GM03348 (cell line): ENCODE data around the gene PAQR4.

Experiments
- DNase-seq: peaks from one replicate; pipeline ENCODE4 v3.0.0; 2012; ENCODE audit warnings: low spot score

Gene PAQR4

GRCh38 chr16:3007957-3008689 is 39.0 kb downstream of the PAQR4 start:
- DNase-seq, result no peak

GRCh38 chr16:3008690-3009037 is 39.5 kb downstream of the PAQR4 start:
- no peak for DNase-seq

- no peak for DNase-seq
Measured at GRCh38 chr16:3009568-3010390, 40.6 kb downstream of the PAQR4 start.

GRCh38 chr16:3010510-3010909 is 41.4 kb downstream of the PAQR4 start:
- no peak for DNase-seq

GRCh38 chr16:3012246-3012645 is 43.1 kb downstream of the PAQR4 start:
- DNase-seq, result no peak

GRCh38 chr16:3012828-3013420 is 43.8 kb downstream of the PAQR4 start, which contains the start of gene CLDN9:
TSS of gene CLDN9 (plus strand) at chr16:3012923. CDS start at chr16:3013363, 440 bp downstream.
- no peak for DNase-seq

- no peak for DNase-seq
Measured at GRCh38 chr16:3013491-3013951, 44.4 kb downstream of the PAQR4 start.

- DNase-seq, result no peak
Measured at GRCh38 chr16:3013998-3014690, 45.0 kb downstream of the PAQR4 start.

- no peak for DNase-seq
Measured at GRCh38 chr16:3014971-3015370, 45.8 kb downstream of the PAQR4 start.

- no peak for DNase-seq
Measured at GRCh38 chr16:3015865-3016521, 46.8 kb downstream of the PAQR4 start.

- no peak for DNase-seq
Measured at GRCh38 chr16:3017344-3017743, 48.2 kb downstream of the PAQR4 start.

- DNase-seq, result no peak
Measured at GRCh38 chr16:3017794-3018506, 48.8 kb downstream of the PAQR4 start, which contains the start of gene CLDN6. TSS of gene CLDN6 (minus strand) at chr16:3018183. CDS start at chr16:3016021, 2,162 bp downstream.

GRCh38 chr16:3019594-3020246 is 50.6 kb downstream of the PAQR4 start:
- no peak for DNase-seq

- peak; percentile 96 for DNase-seq
Measured at GRCh38 chr16:3020247-3020603, 51.1 kb downstream of the PAQR4 start, which contains the start of gene TNFRSF12A. TSS of gene TNFRSF12A (plus strand) at chr16:3020368. CDS start at chr16:3020398, 30 bp downstream.

- DNase-seq, result peak; percentile 96
Measured at GRCh38 chr16:3020604-3021448, 51.7 kb downstream of the PAQR4 start.

- DNase-seq, result peak; percentile 91
Measured at GRCh38 chr16:3021449-3022207, 52.5 kb downstream of the PAQR4 start.

GRCh38 chr16:3022208-3022683 is 53.1 kb downstream of the PAQR4 start:
- peak; percentile 94 for DNase-seq

- peak; percentile 52 for DNase-seq
Measured at GRCh38 chr16:3022684-3023414, 53.7 kb downstream of the PAQR4 start.
